T follicular helper cell (primary cell): ENCODE data around the gene BPI.
"Not testable (repeated sequence)": the region's sequence is repeated elsewhere in the genome, so short reads cannot be mapped to it uniquely, and the experiment has no call there.

Experiments used
- DNase-seq: peaks from one replicate; pipeline ENCODE4 v3.0.0-alpha.2; 2020; ENCODE audit warnings: low read depth
- total RNA-seq, 2 experiments: gene quantifications; one replicate each; lab custom pipeline; 2026; lab: John Stamatoyannopoulos, UW

The BPI gene
- 0 reads per million in 2 experiments for total RNA-seq

DNA sequence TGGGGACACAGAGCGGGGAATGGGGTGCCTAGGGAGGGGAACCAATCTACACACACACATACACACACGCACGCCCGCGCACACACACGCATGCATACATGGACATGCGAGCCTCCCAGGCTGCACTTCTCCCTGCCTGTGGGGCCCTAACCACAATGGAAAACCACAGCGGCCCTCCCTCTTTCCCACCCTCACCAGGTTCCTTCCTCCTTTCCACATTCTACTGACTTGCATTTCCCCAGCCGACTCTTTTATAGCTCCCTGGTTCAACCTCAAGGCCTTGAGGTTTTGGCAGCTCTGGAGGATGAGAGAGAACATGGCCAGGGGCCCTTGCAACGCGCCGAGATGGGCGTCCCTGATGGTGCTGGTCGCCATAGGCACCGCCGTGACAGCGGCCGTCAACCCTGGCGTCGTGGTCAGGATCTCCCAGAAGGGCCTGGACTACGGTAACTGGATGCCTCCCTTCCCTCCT, at the start of gene BPI:
Gene BPI, plus strand, starts transcription at position 249 of the 472 bp plus-strand sequence. Its CDS starts 68 bp downstream, at position 317.
- no peak for DNase-seq

DNA sequence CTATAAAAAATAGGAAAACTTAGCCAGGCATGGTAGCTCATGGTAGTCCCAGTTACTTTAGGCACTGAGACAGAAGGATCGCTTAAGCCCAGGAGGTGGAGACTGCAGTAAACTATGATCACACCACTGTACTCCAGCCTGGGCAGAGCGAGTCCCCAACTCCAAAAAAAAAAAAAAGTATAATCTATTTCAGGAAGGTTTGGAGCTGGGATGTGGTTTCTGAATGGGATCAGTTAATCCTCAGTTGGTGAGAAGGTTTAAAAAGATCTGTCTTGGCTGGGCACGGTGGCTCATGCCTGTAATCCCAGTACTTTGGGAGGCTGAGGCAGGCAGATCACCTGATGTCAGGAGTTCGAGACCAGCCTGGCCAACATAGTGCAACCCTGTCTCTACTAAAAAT, 49.3 kb upstream of the BPI start:
- DNase-seq, result not testable (repeated sequence)

DNA sequence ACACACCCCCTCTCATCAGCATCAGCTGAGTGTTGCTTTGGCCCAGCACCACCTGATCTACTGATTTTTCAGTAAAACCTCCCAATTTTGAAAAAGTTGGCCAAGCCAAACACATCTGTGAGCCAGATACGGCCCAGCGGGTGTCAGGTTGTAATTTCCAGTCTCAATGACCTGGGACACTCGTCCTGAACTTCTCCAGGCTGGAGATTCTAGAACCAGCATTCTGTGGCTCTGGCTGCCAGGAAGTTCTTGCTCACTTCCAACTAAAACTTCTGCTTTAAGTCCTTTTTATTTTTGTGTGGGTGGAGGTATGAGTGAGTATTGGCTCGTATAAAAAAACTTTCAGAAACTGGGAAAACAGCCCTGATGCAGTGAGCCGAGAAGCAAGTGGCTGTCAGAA, 48.6 kb upstream of the BPI start:
- DNase-seq, result no peak

DNA sequence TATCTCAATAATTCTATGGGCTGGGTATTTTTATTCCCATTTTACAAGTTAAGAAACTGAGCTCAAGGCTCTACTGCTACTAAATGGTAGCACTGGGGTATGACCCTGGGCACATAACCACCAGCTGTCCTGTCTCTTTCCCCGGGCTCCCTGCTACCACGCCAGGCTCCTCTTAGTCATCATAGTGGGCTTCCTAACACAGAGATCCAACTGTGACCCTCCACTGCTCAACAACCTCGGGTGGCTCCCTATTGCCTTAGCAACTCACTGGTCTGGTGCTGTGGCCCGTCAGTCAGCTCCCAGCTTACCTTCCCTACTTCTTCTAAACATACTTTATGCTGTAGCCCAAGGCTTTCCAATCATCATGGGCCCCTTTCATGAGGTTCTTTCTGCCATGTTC, 47.9 kb upstream of the BPI start:
- no peak for DNase-seq

DNA sequence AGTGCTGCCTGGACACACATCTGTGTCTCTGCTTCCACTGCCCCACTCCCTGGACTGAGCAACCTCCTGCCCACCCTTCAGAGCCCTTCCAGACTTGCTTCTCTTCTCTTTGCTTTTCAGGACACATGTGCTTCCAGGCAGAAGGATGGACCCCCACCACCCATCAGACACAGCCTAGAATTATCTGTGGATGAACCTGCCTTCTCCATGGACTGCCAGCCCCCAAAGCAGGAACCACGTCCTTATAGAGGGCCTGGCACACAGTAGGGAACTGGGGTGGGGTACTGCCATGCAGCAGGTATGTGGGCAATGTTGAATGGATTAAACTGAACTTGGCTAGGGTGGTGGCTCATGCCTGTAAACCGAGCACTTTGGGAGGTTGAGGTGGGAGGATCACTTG, 47.0 kb upstream of the BPI start:
- DNase-seq, result no peak

DNA sequence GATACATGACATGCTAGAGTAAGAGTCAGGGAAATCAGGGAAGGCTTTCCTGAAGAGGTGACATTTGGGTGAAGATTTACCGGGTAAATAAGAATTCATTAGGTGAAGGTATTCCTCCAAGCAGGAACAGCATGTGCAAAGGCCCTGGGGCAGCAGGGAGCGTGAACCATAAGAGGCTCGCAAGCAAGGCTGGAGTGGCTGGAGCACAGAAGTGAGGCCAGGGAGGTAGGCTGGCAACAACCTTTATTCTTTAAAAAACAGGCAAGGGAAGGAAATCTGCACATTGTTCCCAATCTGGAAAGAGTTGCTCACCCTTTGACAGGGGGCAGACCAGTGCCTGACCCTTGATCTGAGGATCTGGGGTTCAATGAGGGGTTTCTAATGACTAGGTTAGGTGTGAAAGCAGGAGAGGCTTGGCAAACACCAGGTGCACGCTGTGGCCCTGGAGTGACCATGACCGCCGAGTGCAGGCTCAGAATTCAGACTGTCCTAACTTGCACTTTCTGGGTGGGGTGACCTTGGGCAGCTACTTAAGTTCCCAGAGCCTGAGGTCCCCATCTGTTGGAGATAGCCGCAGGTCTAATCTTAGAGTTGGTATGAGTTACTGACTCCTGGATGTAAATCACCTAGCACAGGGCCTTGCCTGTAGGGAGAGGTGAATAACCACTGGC, 45.3 kb upstream of the BPI start:
- no peak for DNase-seq

DNA sequence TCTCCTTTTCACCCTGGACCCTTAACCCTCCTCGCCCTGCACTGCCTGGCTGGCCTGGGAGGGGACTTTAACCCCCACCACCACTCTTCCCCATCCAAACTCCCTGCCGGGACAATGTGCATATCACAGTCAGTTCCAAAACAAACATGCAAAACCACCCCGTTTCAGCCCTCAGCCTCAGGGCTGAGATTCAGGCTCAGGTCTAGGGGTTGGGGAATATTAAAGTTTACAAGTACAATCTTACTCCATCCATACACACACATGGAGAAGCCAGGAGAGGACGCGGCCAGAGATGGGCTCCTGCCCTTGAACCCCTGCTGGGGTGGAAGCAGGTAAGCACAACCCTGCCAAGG, 44.0 kb upstream of the BPI start:
- no peak for DNase-seq

DNA sequence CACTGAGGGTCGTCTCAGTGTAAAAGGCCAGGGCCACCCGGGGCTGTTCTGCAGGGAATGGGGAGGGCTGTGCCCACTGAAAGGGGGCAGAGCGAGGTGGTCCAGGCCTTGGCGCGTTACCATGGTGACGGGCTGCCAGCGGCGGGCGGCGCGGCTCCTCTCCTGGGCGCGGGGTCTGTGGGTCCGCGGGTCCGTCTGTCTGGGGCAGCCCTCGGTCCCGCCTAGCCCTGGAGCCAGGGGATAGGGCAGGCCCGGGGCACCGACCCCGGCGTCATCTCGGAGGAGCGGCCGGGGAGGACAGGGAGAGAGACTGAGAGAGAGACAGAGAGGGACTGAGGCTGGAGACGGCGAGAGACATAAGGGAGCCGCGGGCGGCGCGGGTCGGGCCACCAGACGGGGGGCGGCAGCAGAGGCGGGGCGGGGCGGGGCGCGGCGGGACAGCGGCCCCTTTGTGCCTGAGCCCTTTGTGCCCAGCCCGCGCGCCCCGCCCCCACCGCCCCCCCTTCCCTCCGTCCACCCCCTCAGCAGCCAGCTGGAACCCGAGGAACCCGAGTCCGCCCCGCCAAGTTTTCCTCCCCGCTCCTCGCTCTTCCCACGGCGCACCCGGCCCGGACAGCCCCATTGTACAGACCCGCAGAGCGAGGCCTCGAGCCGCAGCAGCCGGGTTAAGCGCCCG, 43.4 kb upstream of the BPI start, which contains the start of gene KIAA1755:
Gene KIAA1755, minus strand, starts transcription at position 358 of the 676 bp plus-strand sequence. Its CDS starts 235 bp downstream, at position 123.
- DNase-seq, result no peak

DNA sequence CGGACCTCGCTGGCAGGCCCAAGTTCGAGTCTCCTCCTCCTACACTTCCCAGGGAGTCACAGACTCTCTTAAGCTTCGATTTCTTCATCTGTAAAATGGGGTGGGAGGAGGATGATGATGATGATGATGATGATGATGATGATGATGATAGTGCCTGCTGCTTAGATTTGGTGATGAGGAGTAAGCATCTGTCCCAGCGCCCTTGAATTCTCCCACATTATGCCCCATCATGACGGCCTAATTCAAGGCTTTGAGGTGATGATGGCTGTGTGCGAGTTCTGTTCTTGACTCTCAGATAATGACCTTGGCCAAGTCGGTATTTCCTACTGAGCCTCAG, 42.9 kb upstream of the BPI start:
- no peak for DNase-seq

DNA sequence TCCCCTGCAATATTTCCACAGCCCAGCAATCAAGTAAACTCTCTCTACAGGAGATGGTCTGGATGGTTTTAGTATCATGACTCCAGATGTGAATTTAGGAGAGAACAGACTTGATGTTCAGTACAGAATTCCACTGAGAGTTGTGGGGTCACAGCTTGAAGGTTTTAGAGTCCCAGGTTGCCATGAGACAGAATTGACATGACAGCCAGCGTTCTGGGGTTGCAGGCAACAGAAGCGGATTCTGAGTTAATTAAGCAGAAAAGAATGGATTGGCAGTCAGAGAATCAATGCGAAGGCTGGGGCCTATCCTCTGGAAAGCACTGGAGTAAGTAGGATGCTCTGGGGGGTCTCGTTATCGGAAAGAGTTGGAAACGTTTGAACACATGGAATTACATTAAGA, 41.0 kb upstream of the BPI start:
- DNase-seq, result no peak

DNA sequence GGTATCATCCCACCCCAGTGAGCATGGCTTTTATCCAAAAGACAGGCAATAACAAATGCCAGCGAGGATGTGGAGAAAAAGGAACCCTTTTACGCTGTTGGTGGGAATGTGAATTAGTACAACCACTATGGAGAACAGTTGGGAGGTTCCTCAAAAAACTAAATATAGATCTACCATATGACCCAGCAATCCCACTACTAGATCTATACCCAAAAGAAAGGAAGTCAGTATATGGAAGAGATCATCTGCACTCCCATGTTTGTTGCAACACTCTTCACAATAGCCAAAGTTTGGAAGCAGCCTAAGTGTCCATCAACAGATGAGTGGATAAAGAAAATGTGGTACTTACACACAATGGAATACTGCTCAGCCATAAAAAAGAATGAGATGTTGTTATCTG, 37.5 kb upstream of the BPI start:
- no peak for DNase-seq

DNA sequence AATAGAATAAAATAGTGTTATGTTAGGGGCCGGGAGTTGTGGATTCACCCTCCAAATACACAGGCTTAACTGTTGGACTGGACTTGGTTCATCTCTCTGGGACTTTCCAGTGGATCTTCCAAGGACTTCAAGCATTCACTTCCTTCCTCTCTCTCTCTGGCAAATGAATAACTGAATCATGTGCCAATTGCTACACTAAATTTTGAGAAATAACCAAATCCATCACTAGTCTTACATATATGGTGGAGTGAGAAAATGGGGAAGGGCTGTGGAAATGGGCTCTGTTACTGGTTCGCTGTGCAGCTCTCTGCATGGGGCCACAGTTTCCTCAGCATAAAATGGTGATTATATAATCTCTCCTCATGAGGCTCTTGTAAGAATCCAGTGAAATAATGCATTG, 36.7 kb upstream of the BPI start:
- no peak for DNase-seq

DNA sequence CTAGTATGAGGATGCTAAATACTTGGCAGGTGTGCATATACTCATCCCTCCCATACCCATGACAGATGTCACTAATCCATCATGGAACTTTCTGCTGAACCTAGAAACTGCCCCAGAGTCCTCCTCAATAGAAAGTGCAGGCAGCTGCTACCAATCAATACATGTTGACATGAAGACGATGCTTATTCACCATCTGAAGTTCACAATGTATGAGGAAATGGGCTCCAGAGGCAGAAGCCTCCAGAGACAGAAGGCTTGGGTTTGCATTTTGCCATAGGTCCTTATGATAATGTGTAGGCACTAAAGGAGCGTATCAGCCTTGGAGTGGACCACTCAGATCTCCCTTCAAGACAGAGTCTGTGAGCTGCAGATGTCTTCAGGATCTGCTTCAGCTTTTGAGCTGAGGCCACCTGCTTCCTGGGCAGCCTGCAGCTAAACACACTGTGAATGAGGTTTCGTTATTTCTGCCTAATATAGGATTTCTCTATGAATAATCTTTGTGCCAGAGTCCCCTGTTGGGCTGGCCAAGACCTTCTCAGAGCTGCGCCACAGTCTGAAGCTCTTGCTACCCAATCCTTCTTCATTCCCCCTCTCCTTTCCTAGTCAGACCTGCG, 35.9 kb upstream of the BPI start:
- DNase-seq, result no peak

DNA sequence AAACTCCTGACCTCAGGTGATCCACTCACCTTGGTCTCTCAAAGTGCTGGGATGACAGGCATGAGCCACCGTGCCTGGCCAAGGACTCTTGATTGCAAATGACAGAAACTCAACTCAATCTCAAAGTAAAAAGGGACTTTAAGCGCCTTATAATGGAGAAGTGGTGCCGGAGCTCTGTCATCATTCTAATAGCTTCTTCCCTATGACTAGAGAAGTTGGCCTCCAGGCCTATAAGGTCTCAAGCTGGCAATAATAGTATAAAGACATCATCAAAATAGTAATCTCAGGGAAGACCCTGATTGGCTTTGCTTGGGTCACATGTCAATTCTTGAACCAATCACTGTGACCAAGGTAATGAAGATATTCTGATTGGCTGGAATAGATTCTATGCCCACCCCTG, 34.9 kb upstream of the BPI start:
- no peak for DNase-seq

DNA sequence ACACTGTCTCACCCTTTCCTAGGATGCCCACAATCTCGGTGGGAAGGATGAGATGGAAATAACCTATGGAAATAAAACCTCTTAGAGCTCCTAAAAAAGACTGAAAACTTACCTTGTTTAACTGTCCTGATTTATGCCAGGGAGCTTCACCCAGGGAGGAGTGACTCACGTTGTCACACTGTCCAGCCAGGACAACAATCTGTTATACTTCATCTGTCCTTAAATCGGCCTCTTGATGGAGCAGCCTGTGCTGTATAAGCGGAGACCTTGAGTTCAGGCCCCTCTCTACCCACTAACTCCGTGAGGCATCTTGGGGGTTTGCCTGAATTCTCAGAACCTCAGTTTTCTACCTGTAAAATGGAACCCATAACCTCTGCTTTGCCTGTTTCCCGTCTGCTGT, 34.2 kb upstream of the BPI start:
- DNase-seq, result no peak

DNA sequence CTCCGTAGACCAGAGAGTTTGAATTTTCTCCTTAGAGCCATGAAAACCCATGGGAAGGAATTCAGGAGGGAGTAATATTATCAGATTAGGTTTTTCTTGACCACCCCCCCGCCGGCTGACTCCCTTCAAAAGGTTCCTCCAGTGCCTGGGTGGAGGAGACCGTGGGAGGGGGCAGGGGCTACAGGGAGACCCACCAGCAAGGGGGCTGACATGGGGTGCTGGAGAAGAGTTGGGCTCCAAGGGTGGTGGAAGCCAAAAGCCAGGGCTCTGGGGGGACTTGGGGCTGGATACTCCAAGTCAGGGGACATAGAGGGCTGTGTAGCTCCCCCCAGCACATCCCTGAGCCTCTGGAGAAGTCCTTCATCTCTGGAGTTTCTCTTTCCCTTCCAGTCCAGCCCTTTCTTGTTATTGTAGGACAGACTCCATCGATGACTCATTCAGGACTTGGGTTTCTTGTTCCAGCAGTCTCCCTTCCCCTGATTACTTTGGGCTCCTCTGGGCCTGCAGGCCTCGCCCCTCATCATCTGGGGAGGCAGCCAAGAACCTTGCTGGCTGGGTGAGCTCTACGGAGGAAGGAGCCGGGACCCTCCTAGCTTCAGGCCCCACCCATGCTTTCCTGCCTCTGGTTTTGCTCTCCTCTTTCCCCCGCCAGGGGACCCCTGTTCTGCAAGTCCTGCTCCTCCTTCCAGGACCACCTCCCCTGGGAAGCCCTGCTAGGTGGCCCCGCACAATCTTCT, 32.9 kb upstream of the BPI start:
- no peak for DNase-seq

DNA sequence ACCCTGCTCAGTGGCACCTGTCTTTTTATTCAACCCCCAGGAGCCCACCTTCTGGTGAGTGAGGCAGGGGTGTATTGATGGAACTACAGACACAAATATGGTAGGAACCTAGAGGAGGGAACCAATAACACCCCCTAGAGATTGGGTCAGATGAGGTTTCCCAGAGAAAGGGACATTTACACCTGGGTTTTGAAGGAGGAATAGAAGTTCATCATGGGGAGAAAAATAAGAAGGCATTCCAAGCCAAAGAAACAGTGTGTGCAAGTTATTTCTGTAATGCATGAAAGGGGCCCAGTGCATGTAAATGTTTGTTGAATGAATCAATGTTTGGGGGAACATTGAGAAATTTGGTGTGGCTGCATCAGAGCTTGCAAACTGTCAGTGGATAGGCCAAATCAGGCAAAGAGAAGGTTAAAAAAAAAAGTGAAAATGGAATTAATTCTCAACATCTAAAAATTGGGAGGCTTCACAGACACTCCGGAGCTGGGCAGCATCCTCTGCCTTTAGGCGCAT, 32.3 kb upstream of the BPI start:
- no peak for DNase-seq

DNA sequence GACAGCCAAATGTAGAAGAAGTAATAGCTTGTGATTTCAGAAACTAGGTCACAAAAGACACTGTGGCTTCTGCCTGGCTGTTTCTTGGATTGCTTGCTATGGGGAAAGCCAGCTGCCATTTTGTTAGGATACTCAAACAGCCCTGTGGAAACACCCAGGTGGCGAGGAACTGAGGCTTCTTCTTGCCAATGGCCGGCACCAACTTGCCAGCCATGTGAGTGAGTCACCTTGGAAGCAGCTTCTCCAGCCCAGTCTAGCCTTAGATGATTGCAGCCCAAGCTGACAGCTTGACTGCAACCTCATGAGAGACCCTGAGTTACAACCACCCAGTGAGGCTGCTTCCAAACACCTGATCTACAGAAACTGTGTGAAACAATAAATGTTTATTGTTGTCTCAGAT, 31.6 kb upstream of the BPI start:
- no peak for DNase-seq

DNA sequence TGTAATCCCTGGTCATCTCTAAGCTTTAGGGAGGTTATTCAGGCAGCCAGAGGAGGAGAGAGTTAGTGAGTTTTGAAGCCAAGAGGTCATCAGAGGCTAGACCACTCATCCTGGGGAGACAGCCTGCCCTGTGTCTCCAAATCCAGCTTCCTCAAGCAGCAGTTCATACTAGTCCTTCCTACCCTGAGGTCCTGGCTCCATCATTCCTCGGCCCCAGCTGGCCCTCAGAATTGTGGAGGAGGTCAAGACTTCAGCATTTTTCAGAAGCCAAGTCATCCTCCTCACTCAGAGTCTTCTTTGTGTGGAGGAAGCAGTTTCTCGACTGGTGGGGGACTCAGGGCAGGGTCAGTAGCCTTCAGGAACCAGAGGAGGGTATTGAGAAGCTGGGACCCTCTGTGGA, 31.0 kb upstream of the BPI start:
- no peak for DNase-seq

DNA sequence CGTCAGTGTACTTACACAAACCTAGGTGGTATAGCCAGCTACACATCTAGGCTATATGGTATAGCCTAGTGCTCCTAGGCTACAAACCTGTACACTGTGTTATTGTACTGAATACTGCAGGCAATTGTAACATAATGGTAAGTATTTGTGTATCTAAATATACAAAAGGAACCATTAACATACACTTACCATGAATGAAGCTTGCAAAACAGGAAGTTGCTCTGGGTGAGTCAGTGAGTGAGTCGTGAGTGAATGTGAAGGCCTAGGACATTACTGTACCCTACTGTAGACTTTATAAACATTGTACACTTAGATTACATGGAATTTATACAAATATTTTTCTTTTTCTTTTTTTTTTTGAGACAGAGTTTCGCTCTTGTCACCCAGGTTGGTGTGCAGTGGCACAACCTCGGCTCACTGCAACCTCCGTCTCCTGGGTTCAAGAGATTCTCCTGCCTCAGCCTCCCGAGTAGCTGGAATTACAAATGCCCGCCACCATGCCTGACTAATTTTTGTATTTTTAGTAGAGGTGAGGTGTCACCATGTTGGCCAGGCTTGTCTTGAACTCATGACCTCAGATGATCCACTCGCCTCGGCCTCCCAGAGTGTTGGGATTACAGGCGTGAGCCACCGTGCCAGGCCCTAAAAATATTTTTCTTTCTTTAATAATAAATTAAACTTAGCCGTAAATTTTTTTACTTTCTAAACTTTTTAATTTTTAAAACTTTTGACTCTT, 28.0 kb upstream of the BPI start:
- no peak for DNase-seq

DNA sequence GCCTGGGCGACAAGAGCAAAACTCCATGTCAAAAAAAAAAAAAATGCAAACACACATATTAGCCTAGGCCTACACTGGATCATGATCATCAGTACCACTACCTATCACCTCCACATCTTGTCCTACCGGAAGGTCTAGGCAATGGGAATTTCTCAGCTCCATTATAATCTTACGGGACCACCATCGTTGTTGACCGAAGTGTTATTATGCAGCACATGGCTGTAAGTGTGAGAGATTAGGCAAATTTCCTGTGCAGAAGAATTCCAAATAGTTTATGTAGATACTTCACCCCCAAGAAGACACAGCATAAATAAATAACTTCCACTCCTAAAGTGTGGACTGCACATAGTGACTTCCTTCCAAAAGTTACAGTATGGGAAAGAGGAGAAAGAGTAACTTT, 26.7 kb upstream of the BPI start:
- DNase-seq, result no peak

DNA sequence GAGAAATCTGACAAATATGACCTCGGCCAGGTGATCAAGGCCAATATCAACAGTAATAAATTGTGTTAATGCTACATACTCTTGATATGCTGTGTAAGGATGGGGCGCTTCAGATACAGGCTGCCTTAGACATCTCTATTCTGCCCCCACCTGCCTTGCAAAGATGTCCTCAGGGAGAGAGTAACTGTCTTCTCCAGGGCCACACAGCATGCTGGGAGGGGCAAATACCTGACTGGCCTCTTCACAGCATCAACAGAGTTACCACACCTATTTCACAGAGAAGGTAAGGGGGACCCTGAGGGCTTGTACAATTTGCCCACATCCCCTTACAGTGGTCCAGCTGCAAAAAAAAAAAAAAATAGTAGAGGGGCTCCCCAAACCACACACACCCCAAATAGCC, 26.3 kb upstream of the BPI start:
- DNase-seq, result no peak
